OCI-LY1 (cell line): ENCODE measurements around the gene ICAM2.

Source experiments
- EZH2 ChIP-seq: fragments of 200-600 bp; sonication (generic), shearing (Covaris generic); IDR thresholded peaks from 2 replicates; pipeline ENCODE4 v1.8.0; 2017; ENCODE audit warnings: borderline replicate concordance, mixed run types, mild to moderate bottlenecking, antibody characterized with exemption, low read length, moderate library complexity, mixed read lengths
- TF ChIP-seq, protein P1 (sequence below): fragments of 200-600 bp; sonication (generic), shearing (Covaris generic); IDR thresholded peaks from 2 replicates; pipeline ENCODE4 v1.5.1; 2017; ENCODE audit warnings: mild to moderate bottlenecking, antibody characterized with exemption, low read length, moderate library complexity, mixed read lengths

- no peak for TF ChIP-seq EZH2
- TF ChIP-seq, protein P1, sequence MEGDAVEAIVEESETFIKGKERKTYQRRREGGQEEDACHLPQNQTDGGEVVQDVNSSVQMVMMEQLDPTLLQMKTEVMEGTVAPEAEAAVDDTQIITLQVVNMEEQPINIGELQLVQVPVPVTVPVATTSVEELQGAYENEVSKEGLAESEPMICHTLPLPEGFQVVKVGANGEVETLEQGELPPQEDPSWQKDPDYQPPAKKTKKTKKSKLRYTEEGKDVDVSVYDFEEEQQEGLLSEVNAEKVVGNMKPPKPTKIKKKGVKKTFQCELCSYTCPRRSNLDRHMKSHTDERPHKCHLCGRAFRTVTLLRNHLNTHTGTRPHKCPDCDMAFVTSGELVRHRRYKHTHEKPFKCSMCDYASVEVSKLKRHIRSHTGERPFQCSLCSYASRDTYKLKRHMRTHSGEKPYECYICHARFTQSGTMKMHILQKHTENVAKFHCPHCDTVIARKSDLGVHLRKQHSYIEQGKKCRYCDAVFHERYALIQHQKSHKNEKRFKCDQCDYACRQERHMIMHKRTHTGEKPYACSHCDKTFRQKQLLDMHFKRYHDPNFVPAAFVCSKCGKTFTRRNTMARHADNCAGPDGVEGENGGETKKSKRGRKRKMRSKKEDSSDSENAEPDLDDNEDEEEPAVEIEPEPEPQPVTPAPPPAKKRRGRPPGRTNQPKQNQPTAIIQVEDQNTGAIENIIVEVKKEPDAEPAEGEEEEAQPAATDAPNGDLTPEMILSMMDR = no peak
These were observed 28.8 kb downstream of the ICAM2 start for GRCh38 chr17:63991611-63992010.
